Stomach (tissue), 4 donors: ENCODE results near the gene RERE.

Experiments used
- POLR2A ChIP-seq, 4 donors: fragments of 450-650 bp; IDR thresholded peaks; one replicate each; pipeline ENCODE4 v1.6.1; 2016; ENCODE audit warnings: antibody characterized with exemption in 4 of 4, control low read depth in 2 of 4, mild to moderate bottlenecking in 1 of 4, moderate library complexity in 1 of 4
- TF ChIP-seq, protein P1 (sequence below), 7 experiments: fragments of 450-650 bp in 4 of 7; fragments of 200-600 bp in 3 of 7; sonication (generic) in 3 of 7; IDR thresholded peaks; one replicate each; pipeline ENCODE4 v1.5.1; 2016 to 2019; ENCODE audit warnings: antibody characterized with exemption in 7 of 7, control low read depth in 2 of 7, mild to moderate bottlenecking in 1 of 7

DNA sequence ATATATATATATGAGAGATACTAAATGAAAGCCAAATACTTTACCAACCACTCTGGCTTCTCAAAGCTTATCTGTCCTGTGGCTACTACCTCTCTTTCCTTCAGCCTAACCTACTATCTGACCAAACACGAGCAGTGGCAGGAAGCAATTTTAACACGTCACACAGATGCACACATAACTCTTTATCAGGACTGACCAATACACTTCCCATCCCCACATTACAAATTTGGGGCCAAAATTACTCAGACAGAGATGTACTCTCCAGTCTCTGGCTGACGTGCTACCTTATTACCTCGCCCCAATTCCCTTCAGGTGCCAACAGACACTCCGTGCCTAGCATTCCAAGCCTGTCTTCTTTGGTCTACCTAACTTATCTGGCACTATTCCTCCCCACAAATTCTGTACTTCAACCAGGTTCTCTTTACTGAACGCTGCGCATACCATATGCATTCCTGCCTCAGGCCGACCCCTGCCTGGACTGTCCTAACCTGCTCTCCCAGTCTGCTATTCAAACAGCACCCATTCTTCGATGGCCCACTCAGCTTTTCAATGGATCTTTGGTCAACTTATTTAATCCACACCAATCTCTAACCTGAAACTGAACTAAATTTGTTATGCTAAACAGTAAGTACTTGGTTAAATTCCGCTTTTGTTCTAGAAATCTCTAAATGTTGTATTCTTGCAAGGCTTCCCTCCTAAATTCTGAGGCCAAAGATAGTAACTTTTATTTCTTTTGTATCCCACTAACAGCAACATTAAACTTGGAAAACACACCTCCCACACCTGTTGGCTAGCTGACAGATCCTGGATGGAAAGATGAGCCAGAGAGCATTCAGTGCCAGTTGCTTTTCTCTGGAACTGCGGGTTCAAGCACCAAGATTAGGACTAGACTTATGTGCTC is 27.9 kb downstream of the RERE start:
- TF ChIP-seq POLR2A (IDR thresholded peaks at IDR 0.05) = no peak
- TF ChIP-seq, protein P1, sequence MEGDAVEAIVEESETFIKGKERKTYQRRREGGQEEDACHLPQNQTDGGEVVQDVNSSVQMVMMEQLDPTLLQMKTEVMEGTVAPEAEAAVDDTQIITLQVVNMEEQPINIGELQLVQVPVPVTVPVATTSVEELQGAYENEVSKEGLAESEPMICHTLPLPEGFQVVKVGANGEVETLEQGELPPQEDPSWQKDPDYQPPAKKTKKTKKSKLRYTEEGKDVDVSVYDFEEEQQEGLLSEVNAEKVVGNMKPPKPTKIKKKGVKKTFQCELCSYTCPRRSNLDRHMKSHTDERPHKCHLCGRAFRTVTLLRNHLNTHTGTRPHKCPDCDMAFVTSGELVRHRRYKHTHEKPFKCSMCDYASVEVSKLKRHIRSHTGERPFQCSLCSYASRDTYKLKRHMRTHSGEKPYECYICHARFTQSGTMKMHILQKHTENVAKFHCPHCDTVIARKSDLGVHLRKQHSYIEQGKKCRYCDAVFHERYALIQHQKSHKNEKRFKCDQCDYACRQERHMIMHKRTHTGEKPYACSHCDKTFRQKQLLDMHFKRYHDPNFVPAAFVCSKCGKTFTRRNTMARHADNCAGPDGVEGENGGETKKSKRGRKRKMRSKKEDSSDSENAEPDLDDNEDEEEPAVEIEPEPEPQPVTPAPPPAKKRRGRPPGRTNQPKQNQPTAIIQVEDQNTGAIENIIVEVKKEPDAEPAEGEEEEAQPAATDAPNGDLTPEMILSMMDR (IDR thresholded peaks at IDR 0.05) = no peak
